A549 (cell line): Measurements from ENCODE around the gene DYNC1LI2. TPM values are rescaled to one million over a fixed set of nuclear protein-coding genes. Genes with fewer than 3 reads are reported as not detected.
"Not testable (repeated sequence)": the region's sequence is repeated elsewhere in the genome, so short reads cannot be mapped to it uniquely, and the experiment has no call there.

Experiments
- ATAC-seq, 2 experiments: fragments of 200-7000 bp in 1 of 2; fragments of >200 bp in 1 of 2; cut with Nextera tagmentation in 1 of 2; cut with Tn5 transposase in 1 of 2; 3 replicates each; pipeline versions ENCODE4 v1.8.0 to v1.9.1; 2018 to 2020; ENCODE audit warnings: mild to moderate bottlenecking in 1 of 2, moderate library complexity in 1 of 2
- CTCF ChIA-PET: fragments of 300-600 bp; sonication (Branson Sonifier 250); formaldehyde crosslinking; extraction: SDS; loops from one replicate; lab custom pipeline; 2021; ENCODE audit warnings: antibody characterized with exemption, inconsistent platforms; lab: Yijun Ruan, JAX
- POLR2A ChIA-PET: fragments of 350-600 bp; formaldehyde crosslinking; extraction: SDS; loops from one replicate; lab custom pipeline; 2021; ENCODE audit warnings: antibody characterized with exemption, inconsistent platforms; lab: Yijun Ruan, JAX
- DNase-seq, 2 experiments: peaks; one replicate each; pipeline versions ENCODE4 v3.0.0 to v3.0.0-alpha.2; 2011 to 2016; ENCODE audit warnings: low read depth in 1 of 2, low spot score in 1 of 2
- FAIRE-seq: peaks from 2 replicates; lab custom pipeline; 2011; peaks lifted over from hg19 to GRCh38; lab: Jason Lieb, UNC
- H3K27ac ChIP-seq, 2 experiments: fragments of >200 bp; sonication (Bioruptor Twin); formaldehyde crosslinking; 3 replicates each; pipeline ENCODE4 v1.5.1; 2016 to 2017
- H3K4me1 ChIP-seq: fragments of >200 bp; sonication (Bioruptor Twin); formaldehyde crosslinking; 3 replicates; pipeline ENCODE4 v1.6.1; 2016
- H3K4me2 ChIP-seq: fragments of >200 bp; sonication (Bioruptor Twin); formaldehyde crosslinking; 3 replicates; pipeline ENCODE4 v1.6.1; 2016
- H3K4me3 ChIP-seq: fragments of >200 bp; sonication (Bioruptor Twin); formaldehyde crosslinking; 3 replicates; pipeline ENCODE4 v1.5.1; 2016
- H3K9me3 ChIP-seq: fragments of >200 bp; sonication (Bioruptor Twin); formaldehyde crosslinking; 3 replicates; pipeline ENCODE4 v1.6.1; 2016
- CBX2 ChIP-seq: fragments of 200-600 bp; sonication (generic); IDR thresholded peaks from 2 replicates; pipeline ENCODE4 v1.6.1; 2016; ENCODE audit warnings: low read depth, mild to moderate bottlenecking, borderline replicate concordance
- CBX8 ChIP-seq: fragments of 200-600 bp; sonication (generic); IDR thresholded peaks from 2 replicates; pipeline ENCODE4 v1.6.1; 2016
- CHD4 ChIP-seq: fragments of 200-600 bp; sonication (generic); IDR thresholded peaks from 2 replicates; pipeline ENCODE4 v1.6.1; 2016; ENCODE audit warnings: antibody characterized with exemption, mild to moderate bottlenecking, borderline replicate concordance
- CTCF ChIP-seq: fragments of >200 bp; sonication (Bioruptor Twin); formaldehyde crosslinking; IDR thresholded peaks from 3 replicates; pipeline ENCODE4 v1.5.1; 2016
- EHF ChIP-seq: fragments of 250-450 bp; sonication (Bioruptor Pico); IDR thresholded peaks from 2 replicates; pipeline ENCODE4 v1.5.0; 2020; ENCODE audit warnings: mild to moderate bottlenecking
- EHMT2 ChIP-seq: fragments of 200-600 bp; sonication (generic); IDR thresholded peaks from 2 replicates; pipeline ENCODE4 v1.6.1; 2016; ENCODE audit warnings: antibody characterized with exemption, low read depth, mild to moderate bottlenecking, moderate library complexity
- ESRRA ChIP-seq: fragments of 150-350 bp; IDR thresholded peaks from 2 replicates; pipeline ENCODE4 v1.6.1; 2014; ENCODE audit warnings: mild to moderate bottlenecking, low read length, borderline replicate concordance
- FOSL2 ChIP-seq, 2 experiments: fragments of 450-650 bp in 1 of 2; fragments of >200 bp in 1 of 2; sonication (Bioruptor Twin) in 1 of 2; formaldehyde crosslinking; IDR thresholded peaks; 2 replicates each; pipeline versions ENCODE4 v1.5.0 to v1.6.1; 2016 to 2020; ENCODE audit warnings: mild to moderate bottlenecking in 1 of 2, moderate library complexity in 1 of 2
- HOXA7 ChIP-seq: fragments of 250-450 bp; sonication (Bioruptor Pico); IDR thresholded peaks from 2 replicates; pipeline ENCODE4 v1.5.0; 2020; ENCODE audit warnings: mild to moderate bottlenecking, moderate library complexity
- HOXB13 ChIP-seq: fragments of 250-450 bp; sonication (Bioruptor Pico); IDR thresholded peaks from 2 replicates; pipeline ENCODE4 v1.5.0; 2020; ENCODE audit warnings: low read depth, mild to moderate bottlenecking, moderate library complexity
- HOXB5 ChIP-seq: fragments of 250-450 bp; sonication (Bioruptor Pico); IDR thresholded peaks from 2 replicates; pipeline ENCODE4 v1.5.0; 2020; ENCODE audit warnings: mild to moderate bottlenecking, moderate library complexity
- JUN ChIP-seq, 2 experiments: fragments of >200 bp; sonication (Bioruptor Twin); formaldehyde crosslinking; IDR thresholded peaks; 2 replicates in 1 of 2; 3 replicates in 1 of 2; pipeline ENCODE4 v1.6.1; 2016 to 2017
- KDM5A ChIP-seq: fragments of 200-600 bp; sonication (generic); IDR thresholded peaks from 2 replicates; pipeline ENCODE4 v1.6.1; 2016; ENCODE audit warnings: antibody characterized with exemption, mild to moderate bottlenecking
- MAX ChIP-seq: IDR thresholded peaks from 2 replicates; pipeline ENCODE4 v1.6.1; 2012
- NR3C1 ChIP-seq: fragments of >200 bp; sonication (Bioruptor Twin); formaldehyde crosslinking; IDR thresholded peaks from 3 replicates; pipeline ENCODE4 v1.6.1; 2017
- POLR2A ChIP-seq: IDR thresholded peaks from 2 replicates; pipeline ENCODE4 v1.6.1; 2012; ENCODE audit warnings: mild to moderate bottlenecking, low read length
- RARB ChIP-seq: fragments of 250-450 bp; sonication (Bioruptor Pico); IDR thresholded peaks from 2 replicates; pipeline ENCODE4 v1.8.0; 2021; ENCODE audit warnings: mild to moderate bottlenecking, moderate library complexity
- RFX5 ChIP-seq: fragments of 450-650 bp; IDR thresholded peaks from 2 replicates; pipeline ENCODE4 v1.7.1; 2014; ENCODE audit warnings: antibody characterized with exemption, mild to moderate bottlenecking, moderate library complexity
- RNF2 ChIP-seq: fragments of 200-600 bp; sonication (generic); IDR thresholded peaks from 2 replicates; pipeline ENCODE4 v1.6.1; 2016; ENCODE audit warnings: low read depth, mild to moderate bottlenecking, antibody characterized with exemption, moderate library complexity, borderline replicate concordance
- SMC3 ChIP-seq: fragments of >200 bp; sonication (Bioruptor Twin); formaldehyde crosslinking; IDR thresholded peaks from 3 replicates; pipeline ENCODE4 v1.6.1; 2018; ENCODE audit warnings: inconsistent platforms
- SREBF2 ChIP-seq: fragments of 450-650 bp; IDR thresholded peaks from 2 replicates; pipeline ENCODE4 v1.6.1; 2014; ENCODE audit warnings: mild to moderate bottlenecking, moderate library complexity
- TFCP2L1 ChIP-seq: fragments of 250-450 bp; sonication (Bioruptor Pico); IDR thresholded peaks from 2 replicates; pipeline ENCODE4 v1.5.0; 2021; ENCODE audit warnings: mild to moderate bottlenecking
- TP53 ChIP-seq: fragments of 250-450 bp; sonication (Bioruptor Pico); IDR thresholded peaks from 2 replicates; pipeline ENCODE4 v1.5.0; 2021; ENCODE audit warnings: mild to moderate bottlenecking, moderate library complexity
- ZNF302 ChIP-seq: fragments of 250-450 bp; sonication (Bioruptor Pico); IDR thresholded peaks from 2 replicates; pipeline ENCODE4 v1.9.0; 2021; ENCODE audit warnings: inconsistent platforms, mild to moderate bottlenecking, moderate library complexity
- ZSCAN20 ChIP-seq: fragments of 250-450 bp; sonication (Bioruptor Pico); IDR thresholded peaks from 2 replicates; pipeline ENCODE4 v1.8.0; 2022; ENCODE audit warnings: mild to moderate bottlenecking, moderate library complexity
- WGBS: methylation state at CpG from one replicate; pipeline ENCODE4 v1.1.6; 2017; ENCODE audit errors: missing lambda C conversion rate; 5-methylcytosine and 5-hydroxymethylcytosine counted together
- polyA plus RNA-seq, 4 experiments: library from polyadenylated mRNA; depleted of rRNA in 3 of 4; stranded (reverse); fragments of >200 nt; fragmentation: RNase III in 1 of 4; extraction: RNeasy Plus Mini Kit Qiagen cat#74134 plus additional on column Dnase treatment in 1 of 4; gene quantifications; 2 replicates in 3 of 4; 3 replicates in 1 of 4; pipeline ENCODE4 v1.2.3, GENCODE V29; 2011 to 2017
- TF ChIP-seq, protein P1 (sequence below): fragments of 450-650 bp; IDR thresholded peaks from 2 replicates; pipeline ENCODE4 v1.6.1; 2014; ENCODE audit warnings: antibody characterized with exemption
- TF ChIP-seq, protein P2 (sequence below): IDR thresholded peaks from 2 replicates; pipeline ENCODE4 v1.6.1; 2012; ENCODE audit warnings: low read depth, borderline replicate concordance

DYNC1LI2 gene
- polyA plus RNA-seq, 2 of the 4 experiments (the other 2 are of a cell fraction), result 96.5 to 112 TPM

DNA sequence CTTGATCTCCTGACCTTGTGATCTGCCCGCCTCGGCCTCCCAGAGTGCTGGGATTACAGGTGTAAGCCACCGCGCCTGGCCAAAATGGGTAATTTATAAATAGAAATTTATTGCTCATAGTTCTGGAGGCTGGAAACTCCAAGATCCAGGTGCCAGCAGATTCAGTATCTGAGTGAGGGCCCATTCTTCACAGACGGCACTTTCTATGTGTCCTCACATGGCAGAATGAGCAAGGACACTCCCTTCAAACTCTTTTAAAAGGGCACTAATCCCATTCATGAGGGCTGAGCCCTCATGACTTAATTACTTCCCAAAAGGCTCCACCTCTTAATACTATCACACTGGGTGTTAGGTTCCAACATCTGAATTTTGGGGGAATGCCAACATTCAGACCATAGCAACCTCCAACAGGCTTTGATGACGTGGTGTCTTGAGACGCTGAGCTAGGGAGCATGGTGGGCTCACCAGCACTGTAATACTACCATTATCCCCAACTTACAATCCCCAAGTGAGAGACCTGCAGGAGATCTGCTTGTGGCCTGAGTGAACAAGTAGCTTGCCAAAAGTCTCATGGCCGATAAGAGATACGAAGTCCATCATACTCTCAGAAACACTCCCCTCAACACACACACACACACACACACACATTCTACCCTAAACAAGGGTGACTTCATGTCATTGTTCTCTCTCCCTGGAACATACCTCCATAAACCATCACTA, 63.3 kb downstream of the DYNC1LI2 start:
- Histone ChIP-seq H3K4me1 (peaks cover 28% of the 10 kb centered on the region), H3K4me2 (no peak overlapping the region), H3K4me3 (no peak overlapping the region), H3K27ac (no peak overlapping the region), H3K9me3 (no peaks in the 10 kb centered on the region)
- DNase-seq, result no peak
- FAIRE-seq, result no peak
- POLR2A ChIA-PET, result interaction anchor here (0.5 kb wide), 1 partner anchor 15 kb away, joined by 3 read pairs; no protein-coding TSS in a partner anchor
- WGBS, result 91% methylated on average over 9 of the region's 9 CpGs
- CTCF ChIA-PET, result interaction anchor here (1.0 to 2.6 kb wide), 3 partner anchors 35 to 38 kb away, joined by 3 to 7 read pairs (median 3); no protein-coding TSS in a partner anchor
- TF ChIP-seq CTCF, result no peak
- no peak for TF ChIP-seq CBX8
- TF ChIP-seq TP53 (CRISPR knock-in tag), result no peak
- TF ChIP-seq ESRRA, result no peak
- TF ChIP-seq RFX5, result no peak
- ATAC-seq, result no peak

DNA sequence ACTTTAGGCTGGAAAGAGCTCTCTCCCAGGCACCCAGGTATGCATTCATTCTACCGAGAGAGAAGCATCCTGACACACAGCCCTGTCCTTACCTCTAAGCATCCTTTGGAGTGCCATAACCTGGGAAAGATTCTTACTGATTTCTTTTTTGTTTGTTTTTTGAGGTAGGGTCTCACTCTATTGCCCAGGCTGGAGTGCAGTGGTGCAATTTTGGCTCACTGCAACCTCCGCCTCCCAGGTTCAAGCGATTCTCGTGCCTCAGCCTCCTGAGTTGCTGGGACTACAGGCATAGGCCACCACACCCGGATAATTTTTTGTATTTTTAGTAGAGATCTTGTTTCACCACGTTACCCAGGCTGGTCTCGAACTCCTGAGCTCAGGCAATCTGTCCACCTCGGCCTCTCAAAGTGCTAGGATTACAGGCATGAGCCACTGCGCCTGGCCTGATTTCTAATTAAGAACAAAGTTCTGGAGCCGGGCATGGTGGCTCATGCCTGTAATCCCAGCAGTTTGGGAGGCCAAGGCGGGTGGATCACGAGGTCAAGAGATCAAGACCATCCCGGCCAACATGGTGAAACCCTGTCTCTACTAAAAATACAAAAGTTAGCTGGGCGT, 65.8 kb downstream of the DYNC1LI2 start:
- not testable (repeated sequence) for H3K4me1 ChIP-seq, H3K4me3 ChIP-seq, DNase-seq, H3K9me3 ChIP-seq, H3K27ac ChIP-seq, H3K4me2 ChIP-seq, ATAC-seq, FAIRE-seq
- POLR2A ChIA-PET, result interaction anchor here (0.7 kb wide), 1 partner anchor 14 kb away, joined by 3 read pairs; no protein-coding TSS in a partner anchor
- 93% methylated on average over 14 of the region's 14 CpGs for WGBS
- CTCF ChIA-PET, result interaction anchor here (0.7 to 4.7 kb wide), 4 partner anchors 23 to 243 kb away, joined by 3 to 22 read pairs (median 4); partner anchors contain the start of gene NAE1

GRCh38 chr16:66682271-66682670, 69.1 kb downstream of the DYNC1LI2 start:
- ChIA-PET CTCF (interaction anchor here (1.5 to 4.7 kb wide), 2 partner anchors 20 to 32 kb away, joined by 4 to 22 read pairs; no protein-coding TSS in a partner anchor), POLR2A (no interaction called here)
- WGBS, result 93% methylated on average over 1 of the region's 1 CpG
- Histone ChIP-seq H3K4me1 (no peaks in the 10 kb centered on the region), H3K27ac (no peak overlapping the region), H3K4me2 (no peak overlapping the region), H3K9me3 (no peaks in the 10 kb centered on the region), H3K4me3 (no peak overlapping the region)
- ATAC-seq (no peak), FAIRE-seq (no peak), DNase-seq (no peak)
- no peak for TF ChIP-seq CBX2
- no peak for TF ChIP-seq MAX
- TF ChIP-seq POLR2A, result no peak
- TF ChIP-seq FOSL2 (IDR thresholded peaks at IDR 0.05), result no peak
- TF ChIP-seq FOSL2 (CRISPR knock-in tag; IDR thresholded peaks at IDR 0.05), result no peak
- TF ChIP-seq RFX5, result no peak
- TF ChIP-seq ZNF302 (CRISPR knock-in tag), result no peak
- TF ChIP-seq RARB, result no peak
- TF ChIP-seq ZSCAN20, result no peak

- 89% methylated on average over 4 of the region's 4 CpGs for WGBS
- POLR2A ChIA-PET, result no interaction called here
- DNase-seq (no peak), ATAC-seq (no peak), FAIRE-seq (no peak)
- no peaks in the 10 kb centered on the region for H3K4me1 ChIP-seq
- no peaks in the 10 kb centered on the region for H3K9me3 ChIP-seq
- H3K27ac ChIP-seq, result no peak overlapping the region
- H3K4me3 ChIP-seq, result no peak overlapping the region
- H3K4me2 ChIP-seq, result no peak overlapping the region
- CTCF ChIA-PET, result interaction anchor here (4.7 kb wide), 1 partner anchor 19 kb away, joined by 22 read pairs; no protein-coding TSS in a partner anchor
- TF ChIP-seq JUN (IDR thresholded peaks at IDR 0.05) (no peak), CBX8 (no peak), RFX5 (no peak), HOXB5 (CRISPR knock-in tag) (no peak), HOXA7 (CRISPR knock-in tag) (no peak), NR3C1 (no peak), HOXB13 (CRISPR knock-in tag) (no peak), EHF (CRISPR knock-in tag) (no peak), EHMT2 (no peak), TFCP2L1 (CRISPR knock-in tag) (no peak), SREBF2 (no peak), RNF2 (no peak), SMC3 (no peak), RARB (no peak), KDM5A (no peak), CHD4 (no peak)
- TF ChIP-seq, protein P1, sequence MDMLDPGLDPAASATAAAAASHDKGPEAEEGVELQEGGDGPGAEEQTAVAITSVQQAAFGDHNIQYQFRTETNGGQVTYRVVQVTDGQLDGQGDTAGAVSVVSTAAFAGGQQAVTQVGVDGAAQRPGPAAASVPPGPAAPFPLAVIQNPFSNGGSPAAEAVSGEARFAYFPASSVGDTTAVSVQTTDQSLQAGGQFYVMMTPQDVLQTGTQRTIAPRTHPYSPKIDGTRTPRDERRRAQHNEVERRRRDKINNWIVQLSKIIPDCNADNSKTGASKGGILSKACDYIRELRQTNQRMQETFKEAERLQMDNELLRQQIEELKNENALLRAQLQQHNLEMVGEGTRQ, result no peak
- TF ChIP-seq, protein P2, sequence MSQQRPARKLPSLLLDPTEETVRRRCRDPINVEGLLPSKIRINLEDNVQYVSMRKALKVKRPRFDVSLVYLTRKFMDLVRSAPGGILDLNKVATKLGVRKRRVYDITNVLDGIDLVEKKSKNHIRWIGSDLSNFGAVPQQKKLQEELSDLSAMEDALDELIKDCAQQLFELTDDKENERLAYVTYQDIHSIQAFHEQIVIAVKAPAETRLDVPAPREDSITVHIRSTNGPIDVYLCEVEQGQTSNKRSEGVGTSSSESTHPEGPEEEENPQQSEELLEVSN, result no peak
Measured at GRCh38 chr16:66681676-66682075, 69.7 kb downstream of the DYNC1LI2 start.
